WTC11 (cell line): ENCODE results near the gene GGNBP2.

Experiments
- ATF1 ChIP-seq: sonication (generic); formaldehyde crosslinking; IDR thresholded peaks from 2 replicates; pipeline ENCODE4 v1.8.1; 2023; ENCODE audit warnings: mild to moderate bottlenecking, moderate library complexity, missing genetic modification reagents
- CREB1 ChIP-seq: sonication (generic); formaldehyde crosslinking; IDR thresholded peaks from 2 replicates; pipeline ENCODE4 v1.8.0; 2023; ENCODE audit warnings: mild to moderate bottlenecking, missing genetic modification reagents
- CTCF ChIP-seq: fragments of 200-600 bp; IDR thresholded peaks from 2 replicates; pipeline ENCODE4 v1.8.0; 2022; ENCODE audit warnings: antibody characterized with exemption
- EMX1 ChIP-seq: fragments of 250-450 bp; sonication (Bioruptor Pico); IDR thresholded peaks from 2 replicates; pipeline ENCODE4 v1.8.0; 2021; ENCODE audit warnings: mild to moderate bottlenecking
- ETV6 ChIP-seq: sonication (generic); formaldehyde crosslinking; IDR thresholded peaks from 2 replicates; pipeline ENCODE4 v1.8.1; 2022; ENCODE audit warnings: mild to moderate bottlenecking, missing genetic modification reagents
- GABPB1 ChIP-seq: sonication (generic); formaldehyde crosslinking; IDR thresholded peaks from 2 replicates; pipeline ENCODE4 v1.8.1; 2023; ENCODE audit warnings: mild to moderate bottlenecking, missing genetic modification reagents
- IRF2 ChIP-seq: sonication (generic); formaldehyde crosslinking; IDR thresholded peaks from 2 replicates; pipeline ENCODE4 v1.8.0; 2022; ENCODE audit warnings: low read depth, missing genetic modification reagents, borderline replicate concordance
- JUN ChIP-seq: sonication (generic); formaldehyde crosslinking; IDR thresholded peaks from 2 replicates; pipeline ENCODE4 v1.8.0; 2023; ENCODE audit warnings: mild to moderate bottlenecking, missing genetic modification reagents
- OVOL2 ChIP-seq: fragments of 250-450 bp; sonication (Bioruptor Pico); IDR thresholded peaks from 2 replicates; pipeline ENCODE4 v1.9.0; 2021; ENCODE audit warnings: mild to moderate bottlenecking, borderline replicate concordance
- TEAD4 ChIP-seq: sonication (generic); formaldehyde crosslinking; IDR thresholded peaks from 2 replicates; pipeline ENCODE4 v1.8.0; 2022; ENCODE audit warnings: mild to moderate bottlenecking, missing genetic modification reagents
- USF2 ChIP-seq: sonication (generic); formaldehyde crosslinking; IDR thresholded peaks from 2 replicates; pipeline ENCODE4 v1.8.1; 2023; ENCODE audit warnings: mild to moderate bottlenecking, missing genetic modification reagents, moderate library complexity
- TF ChIP-seq, protein P1 (sequence below): sonication (generic); formaldehyde crosslinking; IDR thresholded peaks from 2 replicates; pipeline ENCODE4 v1.8.0; 2022; ENCODE audit warnings: mild to moderate bottlenecking, missing genetic modification reagents

DNA sequence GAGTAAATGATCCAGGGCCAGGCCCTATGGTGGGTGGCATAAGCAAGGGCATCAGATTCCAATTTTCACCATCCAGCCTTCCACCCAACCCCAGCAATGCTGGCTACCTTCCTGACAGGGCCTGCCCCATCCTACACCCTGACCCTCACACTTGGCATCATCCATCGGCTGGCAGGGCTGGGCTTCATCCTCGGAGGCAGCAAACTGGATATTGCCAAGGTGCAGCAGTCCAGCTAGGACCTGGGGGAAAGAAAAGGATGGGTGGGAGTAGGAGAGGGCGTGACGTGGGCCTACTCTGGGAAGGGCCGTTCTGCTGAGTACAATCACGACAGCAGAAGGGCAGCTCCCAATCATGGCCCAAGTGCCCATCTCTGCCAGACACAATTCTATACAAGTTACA is 33.5 kb upstream of the GGNBP2 start:
- TF ChIP-seq EMX1 (CRISPR knock-in tag) (no peak), GABPB1 (CRISPR knock-in tag) (no peak), CTCF (no peak), USF2 (CRISPR knock-in tag) (no peak), IRF2 (CRISPR knock-in tag) (no peak), ETV6 (CRISPR knock-in tag) (no peak), OVOL2 (CRISPR knock-in tag) (no peak), ATF1 (CRISPR knock-in tag) (no peak), JUN (CRISPR knock-in tag) (no peak), CREB1 (CRISPR knock-in tag) (no peak), TEAD4 (CRISPR knock-in tag) (no peak)
- TF ChIP-seq, protein P1, sequence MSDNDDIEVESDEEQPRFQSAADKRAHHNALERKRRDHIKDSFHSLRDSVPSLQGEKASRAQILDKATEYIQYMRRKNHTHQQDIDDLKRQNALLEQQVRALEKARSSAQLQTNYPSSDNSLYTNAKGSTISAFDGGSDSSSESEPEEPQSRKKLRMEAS (CRISPR knock-in tag), result no peak
